ENCODE measurements around the gene SHBG. TPM values are rescaled to one million over a fixed set of nuclear protein-coding genes. Genes with fewer than 3 reads are reported as not detected.
"Not testable (repeated sequence)": the region's sequence is repeated elsewhere in the genome, so short reads cannot be mapped to it uniquely, and the experiment has no call there.

The SHBG gene
- total RNA-seq, 1 donor = 0.36 TPM

DNA sequence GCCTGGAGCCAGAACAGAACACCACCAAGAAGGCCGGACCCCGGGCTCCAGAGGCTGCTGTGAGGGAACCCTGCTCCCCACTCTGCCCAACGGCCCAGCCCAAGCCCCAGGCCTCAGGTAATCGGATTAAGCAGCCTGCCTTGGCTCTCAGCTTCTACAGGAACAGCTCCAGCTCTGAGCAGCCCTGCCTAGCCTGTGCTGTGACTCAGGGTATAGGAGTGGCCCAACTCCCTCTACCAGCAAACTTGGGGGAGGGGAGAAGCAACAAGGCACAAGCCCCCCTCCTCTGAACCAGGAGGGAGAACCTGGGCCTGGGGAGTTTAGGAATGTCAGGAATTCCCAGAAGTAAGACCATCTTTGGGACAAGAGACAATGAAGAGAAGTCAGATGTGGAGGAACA lies 39.2 kb upstream of the SHBG start:
- peaks cover 14% of the 10 kb centered on the region for H3K79me2 ChIP-seq (ENCODE audit: insufficient read depth, low read length)
- no peak overlapping the region for H3K4me2 ChIP-seq (ENCODE audit: insufficient read depth, low read length)
- no peaks in the 10 kb centered on the region for H3K9me3 ChIP-seq (ENCODE audit: low read depth, low read length)
- peaks cover 56% of the 10 kb centered on the region for H3K36me3 ChIP-seq (ENCODE audit: insufficient read depth, low read length)
- no peak overlapping the region for H3K4me3 ChIP-seq (ENCODE audit: insufficient read depth, low read length)
- no peak overlapping the region for H2AFZ ChIP-seq (ENCODE audit: low read length)
- DNase-seq (ENCODE audit: insufficient read length, low spot score, missing footprints) = peak; percentile 98
- TF ChIP-seq, protein P1, sequence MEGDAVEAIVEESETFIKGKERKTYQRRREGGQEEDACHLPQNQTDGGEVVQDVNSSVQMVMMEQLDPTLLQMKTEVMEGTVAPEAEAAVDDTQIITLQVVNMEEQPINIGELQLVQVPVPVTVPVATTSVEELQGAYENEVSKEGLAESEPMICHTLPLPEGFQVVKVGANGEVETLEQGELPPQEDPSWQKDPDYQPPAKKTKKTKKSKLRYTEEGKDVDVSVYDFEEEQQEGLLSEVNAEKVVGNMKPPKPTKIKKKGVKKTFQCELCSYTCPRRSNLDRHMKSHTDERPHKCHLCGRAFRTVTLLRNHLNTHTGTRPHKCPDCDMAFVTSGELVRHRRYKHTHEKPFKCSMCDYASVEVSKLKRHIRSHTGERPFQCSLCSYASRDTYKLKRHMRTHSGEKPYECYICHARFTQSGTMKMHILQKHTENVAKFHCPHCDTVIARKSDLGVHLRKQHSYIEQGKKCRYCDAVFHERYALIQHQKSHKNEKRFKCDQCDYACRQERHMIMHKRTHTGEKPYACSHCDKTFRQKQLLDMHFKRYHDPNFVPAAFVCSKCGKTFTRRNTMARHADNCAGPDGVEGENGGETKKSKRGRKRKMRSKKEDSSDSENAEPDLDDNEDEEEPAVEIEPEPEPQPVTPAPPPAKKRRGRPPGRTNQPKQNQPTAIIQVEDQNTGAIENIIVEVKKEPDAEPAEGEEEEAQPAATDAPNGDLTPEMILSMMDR (IDR thresholded peaks at IDR 0.05; ENCODE audit: extremely low read depth, low read depth, low read length) = no peak
- H3K27ac ChIP-seq (ENCODE audit: low read depth, low read length) = peak overlapping the region; percentile 57
- peaks cover 36% of the 10 kb centered on the region for H3K4me1 ChIP-seq (ENCODE audit: insufficient read depth, low read length)
- peaks cover 19% of the 10 kb centered on the region for H4K20me1 ChIP-seq (ENCODE audit: insufficient read depth, low read length)
- H3K27me3 ChIP-seq (ENCODE audit: insufficient read depth, low read length) = no peaks in the 10 kb centered on the region

- H3K36me3 ChIP-seq (ENCODE audit: insufficient read depth, low read length) = peaks cover 64% of the 10 kb centered on the region
- H2AFZ ChIP-seq (ENCODE audit: low read length) = no peak overlapping the region
- H4K20me1 ChIP-seq (ENCODE audit: insufficient read depth, low read length) = peaks cover 19% of the 10 kb centered on the region
- peaks cover 34% of the 10 kb centered on the region for H3K4me1 ChIP-seq (ENCODE audit: insufficient read depth, low read length)
- no peaks in the 10 kb centered on the region for H3K9me3 ChIP-seq (ENCODE audit: low read depth, low read length)
- TF ChIP-seq, protein P1 (IDR thresholded peaks at IDR 0.05; ENCODE audit: extremely low read depth, low read depth, low read length) = no peak
- no peak overlapping the region for H3K4me2 ChIP-seq (ENCODE audit: insufficient read depth, low read length)
- H3K27ac ChIP-seq (ENCODE audit: low read depth, low read length) = peak overlapping the region; percentile 57
- no peak overlapping the region for H3K4me3 ChIP-seq (ENCODE audit: insufficient read depth, low read length)
- peaks cover 10% of the 10 kb centered on the region for H3K79me2 ChIP-seq (ENCODE audit: insufficient read depth, low read length)
- H3K27me3 ChIP-seq (ENCODE audit: insufficient read depth, low read length) = no peaks in the 10 kb centered on the region
- DNase-seq (ENCODE audit: insufficient read length, low spot score, missing footprints) = peak; percentile 45
Observed at GRCh38 chr17:7591596-7591995, 38.3 kb upstream of the SHBG start.

- TF ChIP-seq, protein P1 (IDR thresholded peaks at IDR 0.05; ENCODE audit: extremely low read depth, low read depth, low read length) = no peak
- Histone ChIP-seq H3K4me2 (ENCODE audit: insufficient read depth, low read length) (no peak overlapping the region), H3K27ac (ENCODE audit: low read depth, low read length) (no peak overlapping the region), H3K4me3 (ENCODE audit: insufficient read depth, low read length) (no peak overlapping the region), H2AFZ (ENCODE audit: low read length) (no peak overlapping the region), H3K9me3 (ENCODE audit: low read depth, low read length) (no peaks in the 10 kb centered on the region), H3K27me3 (ENCODE audit: insufficient read depth, low read length) (no peaks in the 10 kb centered on the region), H3K36me3 (ENCODE audit: insufficient read depth, low read length) (peaks cover 71% of the 10 kb centered on the region), H4K20me1 (ENCODE audit: insufficient read depth, low read length) (peaks cover 16% of the 10 kb centered on the region), H3K4me1 (ENCODE audit: insufficient read depth, low read length) (peaks cover 26% of the 10 kb centered on the region), H3K79me2 (ENCODE audit: insufficient read depth, low read length) (peaks cover 8% of the 10 kb centered on the region)
- DNase-seq (ENCODE audit: insufficient read length, low spot score, missing footprints) = peak; percentile 71
Observed at GRCh38 chr17:7592422-7593021, 37.4 kb upstream of the SHBG start.

GRCh38 chr17:7593296-7593695 lies 36.6 kb upstream of the SHBG start:
- H3K9me3 ChIP-seq (ENCODE audit: low read depth, low read length) = no peaks in the 10 kb centered on the region
- peaks cover 18% of the 10 kb centered on the region for H3K4me1 ChIP-seq (ENCODE audit: insufficient read depth, low read length)
- TF ChIP-seq, protein P1 (IDR thresholded peaks at IDR 0.05; ENCODE audit: extremely low read depth, low read depth, low read length) = no peak
- no peak for DNase-seq (ENCODE audit: insufficient read length, low spot score, missing footprints)
- H3K27me3 ChIP-seq (ENCODE audit: insufficient read depth, low read length) = no peaks in the 10 kb centered on the region
- peaks cover 8% of the 10 kb centered on the region for H3K79me2 ChIP-seq (ENCODE audit: insufficient read depth, low read length)
- no peak overlapping the region for H2AFZ ChIP-seq (ENCODE audit: low read length)
- no peak overlapping the region for H3K4me2 ChIP-seq (ENCODE audit: insufficient read depth, low read length)
- peaks cover 13% of the 10 kb centered on the region for H4K20me1 ChIP-seq (ENCODE audit: insufficient read depth, low read length)
- H3K4me3 ChIP-seq (ENCODE audit: insufficient read depth, low read length) = no peak overlapping the region
- H3K27ac ChIP-seq (ENCODE audit: low read depth, low read length) = no peak overlapping the region
- peaks cover 71% of the 10 kb centered on the region for H3K36me3 ChIP-seq (ENCODE audit: insufficient read depth, low read length)

GRCh38 chr17:7597561-7597960 lies 32.4 kb upstream of the SHBG start:
- not testable (repeated sequence) for H3K4me2 ChIP-seq (ENCODE audit: insufficient read depth, low read length); H3K27me3 ChIP-seq (ENCODE audit: insufficient read depth, low read length); H2AFZ ChIP-seq (ENCODE audit: low read length); H3K79me2 ChIP-seq (ENCODE audit: insufficient read depth, low read length); H4K20me1 ChIP-seq (ENCODE audit: insufficient read depth, low read length); DNase-seq (ENCODE audit: insufficient read length, low spot score, missing footprints); H3K4me3 ChIP-seq (ENCODE audit: insufficient read depth, low read length); H3K27ac ChIP-seq (ENCODE audit: low read depth, low read length); H3K9me3 ChIP-seq (ENCODE audit: low read depth, low read length); H3K4me1 ChIP-seq (ENCODE audit: insufficient read depth, low read length)
- peaks cover 78% of the 10 kb centered on the region for H3K36me3 ChIP-seq (ENCODE audit: insufficient read depth, low read length)
